GM21515 (cell line): ENCODE measurements around the gene ACBD5.
A peak's percentile ranks its signal among the peaks of the same experiment; 100 is the strongest.
"Not testable (repeated sequence)": the region's sequence is repeated elsewhere in the genome, so short reads cannot be mapped to it uniquely, and the experiment has no call there.

Experiments used
- ATAC-seq: cut with Tn5 transposase; IDR thresholded peaks from one replicate; pipeline ENCODE4 v1.9.1; 2021; ENCODE audit not compliant: unreplicated experiment

The ACBD5 gene, protein sequence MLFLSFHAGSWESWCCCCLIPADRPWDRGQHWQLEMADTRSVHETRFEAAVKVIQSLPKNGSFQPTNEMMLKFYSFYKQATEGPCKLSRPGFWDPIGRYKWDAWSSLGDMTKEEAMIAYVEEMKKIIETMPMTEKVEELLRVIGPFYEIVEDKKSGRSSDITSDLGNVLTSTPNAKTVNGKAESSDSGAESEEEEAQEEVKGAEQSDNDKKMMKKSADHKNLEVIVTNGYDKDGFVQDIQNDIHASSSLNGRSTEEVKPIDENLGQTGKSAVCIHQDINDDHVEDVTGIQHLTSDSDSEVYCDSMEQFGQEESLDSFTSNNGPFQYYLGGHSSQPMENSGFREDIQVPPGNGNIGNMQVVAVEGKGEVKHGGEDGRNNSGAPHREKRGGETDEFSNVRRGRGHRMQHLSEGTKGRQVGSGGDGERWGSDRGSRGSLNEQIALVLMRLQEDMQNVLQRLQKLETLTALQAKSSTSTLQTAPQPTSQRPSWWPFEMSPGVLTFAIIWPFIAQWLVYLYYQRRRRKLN

DNA sequence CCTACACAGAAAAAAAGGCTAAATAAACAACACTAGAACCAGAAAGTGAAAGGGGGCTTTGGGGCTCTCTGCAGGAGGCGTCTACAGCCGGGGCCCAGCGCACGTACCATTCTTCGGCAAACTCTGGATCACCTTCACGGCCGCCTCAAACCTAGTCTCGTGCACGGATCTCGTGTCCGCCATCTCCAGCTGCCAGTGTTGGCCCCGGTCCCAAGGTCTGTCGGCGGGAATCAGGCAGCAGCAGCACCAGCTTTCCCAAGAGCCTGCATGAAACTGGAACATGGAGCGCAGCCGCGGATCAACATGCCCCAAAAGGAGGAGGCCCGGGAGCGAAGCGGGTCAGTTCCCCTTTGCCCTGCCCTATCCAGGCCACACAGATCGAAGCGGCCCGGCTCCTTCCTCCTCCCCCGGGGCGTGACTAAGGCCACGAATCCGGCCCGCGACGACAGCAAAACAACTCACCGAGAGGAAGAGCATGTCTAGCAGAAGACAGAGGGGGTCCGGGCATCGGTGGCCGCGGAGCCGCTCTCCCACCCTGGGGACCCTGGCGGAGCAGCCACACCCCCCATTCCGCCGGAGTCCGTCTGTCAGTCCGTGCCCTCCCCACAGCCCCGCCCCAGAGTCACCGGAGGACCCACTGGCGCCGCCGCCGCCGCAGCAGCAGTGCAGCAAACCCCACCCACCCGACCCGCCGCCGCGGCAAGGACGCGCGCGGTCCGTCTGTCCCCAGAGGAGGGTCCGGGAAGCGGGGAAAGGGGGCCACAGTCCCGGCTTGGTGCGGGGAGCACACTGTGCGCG, at the start of gene ACBD5:
Gene ACBD5, minus strand, starts transcription at position 586 of the 798 bp plus-strand sequence. Its CDS starts 109 bp downstream, at position 477.
- peak; percentile 49 for ATAC-seq

DNA sequence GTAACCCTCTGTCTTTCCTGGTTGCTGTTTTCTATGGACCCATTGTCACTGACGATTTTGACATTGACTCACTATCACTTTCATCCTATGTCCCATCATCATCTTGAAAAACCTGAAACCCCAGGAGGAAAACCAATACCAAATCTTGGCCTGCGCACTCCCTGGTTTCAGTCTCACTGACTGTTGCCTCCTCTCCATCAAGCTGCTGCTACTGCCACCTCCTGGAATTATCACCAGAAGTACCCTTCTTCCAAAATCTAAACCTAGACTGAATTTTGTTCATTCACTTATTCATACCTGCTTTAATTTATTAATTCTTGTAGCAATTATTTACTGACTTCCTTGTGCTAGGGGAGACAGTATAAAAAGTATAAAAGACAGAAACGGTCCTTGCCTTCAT, 44.5 kb upstream of the ACBD5 start:
- no peak for ATAC-seq

DNA sequence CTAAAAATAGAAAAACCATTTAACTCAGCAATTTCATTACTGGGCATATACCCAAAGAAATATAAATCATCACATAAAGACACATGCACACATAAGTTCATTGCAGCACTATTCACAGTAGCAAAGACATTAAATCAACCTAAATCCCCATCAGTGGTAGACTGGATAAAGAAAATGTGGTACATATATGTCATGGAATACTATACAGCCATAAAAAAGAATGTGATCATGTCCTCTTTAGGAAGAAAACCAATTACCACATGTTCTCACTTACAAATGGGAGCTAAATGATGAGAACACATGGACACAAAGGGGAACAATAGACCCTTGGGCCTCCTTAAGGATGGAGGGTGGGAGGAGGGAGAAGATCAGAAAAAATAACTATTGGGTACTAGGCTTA, 36.0 kb upstream of the ACBD5 start:
- ATAC-seq = no peak

DNA sequence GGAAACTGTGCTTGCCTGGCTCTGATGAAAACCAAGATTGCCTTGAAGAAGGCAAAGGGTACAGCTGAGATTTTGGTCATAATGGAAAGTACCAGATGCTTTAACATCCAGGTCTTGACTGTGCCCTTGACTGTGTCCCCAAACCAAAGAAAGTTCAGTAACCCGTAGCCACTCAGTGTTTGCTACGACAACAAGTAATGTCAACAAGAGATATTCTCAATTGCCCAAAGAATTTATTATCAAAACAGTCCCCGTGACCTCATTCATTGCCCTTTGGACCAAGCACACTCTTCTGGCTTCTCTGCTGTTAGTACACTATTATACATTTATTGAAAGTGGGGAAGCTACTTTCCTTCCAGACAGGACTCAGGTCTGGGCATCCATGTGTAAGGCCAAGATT, 25.4 kb upstream of the ACBD5 start:
- not testable (repeated sequence) for ATAC-seq

DNA sequence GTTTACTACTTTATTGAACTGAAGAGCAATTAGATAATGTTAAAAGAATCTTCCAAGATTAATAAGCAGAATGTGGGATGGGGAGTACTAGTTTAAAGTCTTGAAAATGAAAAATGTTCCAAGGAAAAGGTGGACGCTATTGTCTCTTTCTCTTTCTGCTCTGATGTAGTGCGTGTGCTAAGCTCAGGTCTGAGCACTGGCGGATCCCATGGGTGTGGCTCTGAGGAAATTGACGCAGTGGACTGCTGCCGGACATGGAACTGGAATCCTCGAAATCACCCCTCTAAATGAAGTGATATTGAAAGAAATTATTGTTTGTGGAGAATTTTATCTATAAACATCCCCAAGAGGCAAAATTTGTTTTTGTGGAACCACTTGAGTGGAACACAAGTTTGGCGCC, 22.2 kb upstream of the ACBD5 start:
- not testable (repeated sequence) for ATAC-seq

DNA sequence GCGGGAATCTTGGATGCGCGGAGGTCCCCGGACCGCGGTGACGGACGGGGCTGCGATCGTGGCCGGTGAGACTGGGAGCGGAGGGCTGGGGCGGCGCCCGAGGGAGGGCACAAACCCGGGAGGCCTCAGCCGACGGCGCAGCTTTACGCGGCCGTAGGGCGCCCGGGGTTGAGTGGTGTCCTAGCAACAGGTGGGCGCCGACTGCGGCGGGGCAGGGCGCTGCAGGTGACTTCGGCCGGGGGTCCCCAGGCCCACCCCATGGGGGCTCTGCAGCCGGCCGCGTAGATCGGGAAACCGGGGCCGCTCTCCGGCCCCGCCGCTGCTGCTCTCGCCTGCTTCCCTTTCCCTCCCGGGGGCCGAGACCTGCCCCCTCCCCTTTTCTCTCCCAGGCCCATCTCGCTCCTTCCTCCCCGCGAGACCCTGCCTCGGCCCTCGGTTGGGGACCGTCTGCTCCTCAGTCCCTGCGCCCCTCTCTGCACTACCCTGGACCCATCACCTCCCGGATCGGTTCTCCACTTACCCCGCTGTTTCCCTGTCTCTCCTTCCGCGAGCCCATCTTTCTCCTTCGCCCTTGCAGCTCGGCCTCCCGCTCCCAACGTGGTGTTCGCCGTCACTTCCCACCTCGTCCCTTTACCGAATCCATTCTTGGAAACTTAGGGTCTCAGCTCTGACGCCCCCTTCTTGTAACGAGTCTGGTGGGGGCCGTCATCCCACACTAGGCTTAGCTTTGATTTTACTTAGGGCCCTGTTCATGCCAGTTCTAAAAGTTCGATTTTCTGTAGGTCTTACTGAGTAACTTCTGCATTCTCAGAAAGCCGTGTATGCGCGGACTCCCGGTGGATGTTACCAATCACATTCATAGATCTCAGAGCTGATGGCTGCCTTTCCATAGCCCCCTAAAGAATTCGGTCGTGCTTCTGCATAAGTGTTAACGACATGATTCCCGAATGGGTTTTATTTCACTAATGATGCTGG, 18.5 kb upstream of the ACBD5 start:
- no peak for ATAC-seq

DNA sequence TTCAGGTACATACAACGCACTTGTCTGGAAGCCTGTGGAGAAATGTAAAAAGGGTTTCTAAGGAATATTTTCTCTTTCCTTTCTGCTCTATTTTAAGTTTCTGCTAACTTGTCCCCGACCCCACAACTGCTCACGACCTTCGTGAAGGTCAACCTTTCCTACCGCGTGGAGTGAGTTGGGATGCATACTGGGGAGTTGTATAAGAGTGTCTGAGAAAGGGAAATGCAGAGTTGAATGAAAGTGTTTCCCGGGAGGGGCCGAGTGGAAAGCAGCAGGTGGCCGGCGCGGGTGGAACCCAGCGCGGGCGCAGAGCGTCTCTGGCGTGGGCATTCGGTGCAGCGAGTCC, 17.9 kb upstream of the ACBD5 start:
- ATAC-seq = no peak

DNA sequence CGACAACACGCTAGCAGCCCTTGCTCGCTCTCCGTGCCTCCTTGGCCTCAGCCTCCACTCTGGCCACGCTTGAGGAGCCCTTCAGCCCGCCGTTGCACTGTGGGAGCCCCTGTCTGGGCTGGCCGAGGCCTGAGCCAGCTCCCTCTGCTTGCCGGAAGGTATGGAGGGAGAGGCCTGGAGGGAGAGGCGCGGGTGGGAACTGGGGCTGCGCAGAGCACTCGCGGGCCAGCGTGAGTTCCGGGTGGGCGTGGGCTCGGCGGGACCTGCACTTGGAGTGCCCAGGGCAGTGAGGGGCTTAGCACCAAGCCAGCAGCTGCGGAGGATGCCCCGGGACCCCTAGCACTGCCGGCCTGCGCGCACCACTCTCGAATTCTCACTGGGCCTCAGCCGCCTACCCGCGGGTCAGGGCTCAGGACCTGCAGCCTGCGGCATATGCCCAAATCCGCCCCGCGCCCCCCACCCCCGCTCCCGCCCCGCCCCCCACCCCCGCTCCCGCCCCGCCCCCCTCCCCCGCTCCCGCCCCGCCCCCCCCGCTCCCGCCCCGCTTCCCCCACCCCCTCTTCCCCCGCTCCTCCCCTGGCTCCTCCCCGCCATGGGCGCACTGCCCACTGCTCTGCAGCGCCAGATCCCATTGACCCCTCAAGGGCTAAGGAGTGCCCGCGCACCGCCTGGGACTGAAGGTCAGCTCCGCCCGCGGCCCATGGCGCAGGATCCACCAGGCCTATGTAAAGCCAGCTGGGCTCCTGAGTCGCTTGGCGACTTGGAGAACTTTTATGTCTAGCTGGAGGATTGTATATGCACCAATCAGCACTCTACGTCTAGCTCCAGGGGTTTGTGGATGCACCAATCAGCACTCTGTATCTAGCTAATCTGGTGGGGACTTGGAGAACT, 15.9 kb upstream of the ACBD5 start:
- no peak for ATAC-seq

DNA sequence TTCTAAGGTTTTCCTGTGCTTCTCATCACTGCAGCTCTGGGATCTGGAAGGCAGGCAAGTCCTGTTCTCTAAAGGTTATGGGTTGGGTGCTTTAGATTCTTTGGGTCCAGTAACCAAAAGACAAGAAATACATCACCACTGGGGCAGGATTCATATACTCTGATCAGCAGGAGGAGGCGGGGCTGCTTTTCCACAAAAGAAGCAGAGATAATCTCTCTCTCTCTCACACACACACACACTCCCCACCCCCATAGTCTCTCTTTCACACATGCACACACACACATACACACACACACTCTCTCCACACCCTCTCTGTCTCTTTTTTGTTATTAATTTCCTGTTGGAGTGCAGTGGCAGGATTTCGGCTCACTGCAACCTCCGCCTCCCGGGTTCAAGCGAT, 13.0 kb upstream of the ACBD5 start:
- ATAC-seq = no peak

DNA sequence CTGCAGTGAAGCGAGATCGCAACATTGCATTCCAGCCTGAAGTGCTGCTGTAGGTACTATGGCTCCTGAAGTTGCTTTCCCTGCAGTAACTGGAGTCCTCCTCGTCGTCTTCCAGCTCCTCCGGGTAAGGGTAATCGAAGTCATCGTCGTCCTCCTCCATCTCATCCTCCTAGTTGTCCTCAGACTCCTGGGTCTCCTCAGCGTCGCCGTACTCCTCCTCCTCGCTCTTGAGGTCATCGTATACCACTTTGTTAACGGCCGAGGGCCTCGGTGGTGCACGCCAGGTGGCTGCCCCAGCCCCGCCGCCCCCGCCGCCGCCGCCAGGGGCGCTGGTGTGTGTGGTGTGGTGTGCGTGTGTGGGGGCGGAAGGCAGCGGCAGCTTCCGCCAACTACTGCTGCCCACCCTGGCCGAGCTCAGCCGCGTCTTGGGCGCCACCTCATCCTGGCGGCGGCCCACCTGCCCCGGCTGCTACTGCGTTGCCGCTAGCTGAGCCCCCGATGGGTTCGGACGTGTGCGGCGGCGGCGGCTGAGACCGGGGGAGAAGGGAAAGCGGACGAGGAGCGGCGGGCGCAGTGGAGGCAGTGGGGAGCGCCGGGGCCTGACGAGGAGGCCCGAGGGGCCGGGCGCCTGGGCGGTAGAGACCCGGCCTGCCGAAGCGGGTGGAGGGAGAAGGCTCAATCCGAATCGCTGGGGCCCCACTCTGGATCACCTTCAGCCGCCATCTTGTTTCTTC, 11.8 kb upstream of the ACBD5 start:
- peak; percentile 99 for ATAC-seq

DNA sequence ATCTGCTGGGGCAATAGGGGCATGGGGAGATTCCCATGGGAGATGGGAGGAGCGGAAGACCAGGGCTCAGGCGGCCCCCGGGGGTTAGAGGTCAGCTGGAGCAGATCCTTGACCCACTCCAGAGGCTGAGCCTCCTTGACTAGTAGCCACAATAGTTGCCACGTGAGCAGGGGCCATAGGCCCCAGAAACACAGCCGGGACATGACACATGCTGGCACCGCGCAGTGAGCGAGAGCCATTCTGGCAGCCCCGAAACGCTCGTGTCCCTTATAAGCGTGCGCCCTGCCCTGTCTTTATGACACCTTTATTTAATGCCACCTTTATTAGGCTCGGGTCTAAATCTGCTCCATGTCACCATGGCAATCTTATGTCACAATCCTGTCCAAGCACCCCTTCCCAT, 11.0 kb upstream of the ACBD5 start:
- ATAC-seq = no peak

DNA sequence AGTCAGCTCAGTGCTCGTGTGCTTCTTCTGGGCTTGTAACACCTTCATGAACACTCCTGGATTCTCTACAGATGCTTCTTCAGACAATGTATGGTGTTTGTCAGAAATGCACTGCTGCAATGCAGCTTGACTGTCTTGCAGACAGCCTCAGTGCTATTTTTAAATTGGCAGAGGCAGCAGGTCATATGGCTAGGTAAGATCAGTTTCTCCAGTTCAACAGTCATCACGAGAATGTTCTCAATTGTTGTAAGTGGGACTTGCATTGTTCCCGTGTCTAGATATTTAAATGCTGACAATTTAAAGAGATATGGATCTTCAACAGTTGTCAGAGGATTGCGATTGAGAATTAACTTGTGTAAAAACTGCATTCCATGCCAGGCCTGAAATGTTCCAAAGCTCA, 7.6 kb upstream of the ACBD5 start:
- ATAC-seq = no peak

DNA sequence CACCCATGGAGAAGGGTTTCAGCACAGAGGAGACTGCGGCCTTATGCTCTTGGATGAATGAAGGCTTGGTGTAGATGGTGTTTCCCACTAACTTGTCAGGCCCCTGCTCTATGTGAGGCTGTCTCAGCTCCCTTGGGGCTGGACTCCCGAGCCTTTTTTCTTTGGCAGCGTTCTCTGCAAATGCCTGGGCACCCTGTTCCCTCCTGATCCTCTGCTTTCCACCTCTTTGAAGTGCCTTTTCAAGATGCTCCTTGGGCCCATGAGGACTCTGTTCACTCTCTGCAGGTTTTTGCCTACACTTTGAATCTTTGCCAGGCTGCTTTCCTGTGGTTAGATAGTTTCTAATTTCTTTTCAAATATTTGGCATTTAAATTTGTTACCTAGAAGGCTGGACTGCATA, 6.8 kb upstream of the ACBD5 start:
- no peak for ATAC-seq

DNA sequence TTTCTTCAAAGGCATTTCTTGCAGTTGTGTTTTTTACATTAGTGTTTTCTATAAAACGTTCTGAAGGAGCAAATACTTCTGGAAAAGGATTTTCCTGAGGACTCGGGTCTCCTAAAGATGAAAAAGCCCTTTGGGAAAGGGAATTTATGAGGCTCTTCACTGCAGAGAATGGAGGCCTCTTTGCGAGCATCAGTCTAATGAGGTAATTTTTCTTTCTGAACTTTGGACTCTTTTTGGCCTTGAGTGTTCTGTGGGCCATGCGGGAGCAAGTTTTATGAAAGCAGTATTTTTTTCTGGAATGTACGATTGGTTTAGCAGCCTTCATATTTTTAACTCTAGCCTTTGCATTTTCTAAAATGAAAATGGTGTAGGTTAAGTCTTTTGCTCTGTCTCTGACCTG, 6.4 kb upstream of the ACBD5 start:
- ATAC-seq = no peak

DNA sequence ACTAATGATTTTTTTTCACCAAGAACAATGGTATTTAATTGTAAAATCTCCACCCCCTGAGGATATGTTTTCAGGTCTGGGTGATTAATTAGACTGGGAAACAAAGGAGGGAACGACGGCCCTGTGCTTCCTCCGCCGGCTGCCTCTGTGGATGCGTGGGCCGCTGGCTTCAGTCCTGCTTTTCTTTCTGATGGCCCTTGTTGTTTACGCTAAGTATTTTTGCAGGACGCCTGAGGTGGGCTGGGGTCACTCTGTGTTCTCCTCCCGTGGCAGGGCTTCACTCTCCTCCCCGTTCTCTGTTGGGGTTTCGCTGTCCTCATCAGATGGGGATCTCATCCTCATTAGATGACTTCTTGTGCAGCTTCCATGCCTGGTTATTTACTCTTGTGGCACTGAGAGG, 5.2 kb upstream of the ACBD5 start:
- ATAC-seq = no peak

DNA sequence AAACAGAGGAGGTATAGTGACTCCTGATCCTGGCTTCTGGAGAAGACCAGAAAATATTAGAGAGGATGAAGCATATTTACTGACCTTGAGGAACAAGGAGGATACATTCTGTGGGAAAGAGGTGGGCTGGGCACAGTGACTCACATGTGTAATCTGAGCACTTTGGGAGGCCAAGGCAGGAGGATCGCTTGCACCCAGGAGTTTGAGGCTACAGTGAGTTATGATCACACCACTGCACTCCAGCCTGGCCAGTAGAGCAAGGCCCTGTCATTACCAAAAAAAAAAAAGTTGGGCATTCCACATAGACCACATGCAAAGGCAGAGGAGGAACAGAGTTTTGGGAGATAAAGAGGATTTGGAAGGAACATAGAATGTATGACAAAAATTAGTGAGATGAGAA, 4.4 kb upstream of the ACBD5 start:
- ATAC-seq = no peak

DNA sequence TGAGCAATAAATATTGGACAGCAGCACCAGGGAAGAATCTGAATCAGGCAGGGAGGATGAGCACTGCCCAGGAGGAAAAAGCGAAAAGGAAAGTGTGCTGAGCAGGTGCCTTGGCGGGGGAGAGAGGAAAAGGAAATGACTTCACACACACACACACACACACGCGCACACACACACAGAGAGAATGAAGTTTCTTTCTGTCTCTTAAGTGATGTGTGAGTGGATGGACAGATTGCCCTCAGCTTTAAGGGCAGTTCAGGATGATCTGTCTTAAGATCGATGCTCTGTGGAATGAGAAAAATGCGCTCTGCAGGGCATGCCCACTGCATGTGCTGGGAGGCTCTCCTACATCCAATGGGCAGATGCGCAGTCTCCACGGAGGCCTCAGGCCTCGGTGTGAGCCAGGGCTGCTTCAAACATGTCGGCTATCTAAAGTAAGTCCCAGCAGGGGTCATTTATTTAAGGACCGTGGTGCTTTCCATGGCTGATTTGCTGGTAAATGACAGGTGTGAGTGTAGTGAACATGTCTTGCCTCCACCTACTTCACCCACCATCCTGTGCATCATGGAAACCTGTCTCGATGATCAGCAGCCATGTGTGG, 2.5 kb upstream of the ACBD5 start:
- ATAC-seq = peak; percentile 38

DNA sequence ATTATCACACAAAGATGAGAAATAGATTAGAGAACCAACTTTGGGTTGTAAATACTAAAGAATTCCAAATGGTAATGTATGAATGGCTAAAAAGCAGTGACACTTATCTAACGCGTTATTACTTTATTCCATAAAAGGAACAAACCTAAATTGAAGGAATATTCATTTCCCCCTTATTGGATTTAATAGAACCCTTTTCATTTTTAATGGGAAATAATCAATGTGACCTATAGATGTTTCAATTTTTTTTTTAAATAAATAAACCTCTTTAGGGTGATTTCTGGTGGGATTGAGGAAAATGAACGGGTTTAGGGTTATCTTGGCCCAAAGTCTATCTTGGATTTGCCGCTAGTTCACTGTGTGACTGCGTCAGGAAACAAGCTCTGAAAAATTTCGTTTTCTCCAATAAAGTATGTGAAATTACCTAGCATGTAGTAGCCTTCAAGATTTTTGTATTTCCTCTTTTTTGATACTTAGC, 1.9 kb upstream of the ACBD5 start:
- no peak for ATAC-seq
